ENCODE results near the gene ZRANB3.
"Not testable (repeated sequence)": the region's sequence is repeated elsewhere in the genome, so short reads cannot be mapped to it uniquely, and the experiment has no call there.

The ZRANB3 gene

GRCh38 chr2:135512099-135512498 lies 18.9 kb downstream of the ZRANB3 start:
- Histone ChIP-seq H3K27ac (ENCODE audit: low read depth, low read length, poor library complexity, severe bottlenecking) (no peak overlapping the region), H4K20me1 (ENCODE audit: insufficient read depth, low read length) (no peaks in the 10 kb centered on the region), H2AFZ (ENCODE audit: low read length) (no peak overlapping the region), H3K9me2 (ENCODE audit: low read depth, low read length) (no peaks in the 10 kb centered on the region), H3K27me3 (ENCODE audit: insufficient read depth, low read length) (no peaks in the 10 kb centered on the region), H3K9me3 (ENCODE audit: low read length) (no peaks in the 10 kb centered on the region), H3K79me2 (ENCODE audit: insufficient read depth, low read length) (peaks cover 3% of the 10 kb centered on the region; the same call in 1 of the 2 replicates), H3K36me3 (ENCODE audit: insufficient read depth, low read length) (peaks cover 10% of the 10 kb centered on the region; the same call in 1 of the 2 replicates), H3K4me1 (ENCODE audit: insufficient read depth, low read length, severe bottlenecking) (no peaks in the 10 kb centered on the region), H3K4me2 (ENCODE audit: low read length) (no peak overlapping the region), H3K9ac (ENCODE audit: low read length) (no peak overlapping the region), H3K4me3 (ENCODE audit: low read depth, low read length, poor library complexity, severe bottlenecking) (no peak overlapping the region), H3F3A (ENCODE audit: insufficient read depth, low read length) (no peaks in the 10 kb centered on the region)
- TF ChIP-seq, protein P1, sequence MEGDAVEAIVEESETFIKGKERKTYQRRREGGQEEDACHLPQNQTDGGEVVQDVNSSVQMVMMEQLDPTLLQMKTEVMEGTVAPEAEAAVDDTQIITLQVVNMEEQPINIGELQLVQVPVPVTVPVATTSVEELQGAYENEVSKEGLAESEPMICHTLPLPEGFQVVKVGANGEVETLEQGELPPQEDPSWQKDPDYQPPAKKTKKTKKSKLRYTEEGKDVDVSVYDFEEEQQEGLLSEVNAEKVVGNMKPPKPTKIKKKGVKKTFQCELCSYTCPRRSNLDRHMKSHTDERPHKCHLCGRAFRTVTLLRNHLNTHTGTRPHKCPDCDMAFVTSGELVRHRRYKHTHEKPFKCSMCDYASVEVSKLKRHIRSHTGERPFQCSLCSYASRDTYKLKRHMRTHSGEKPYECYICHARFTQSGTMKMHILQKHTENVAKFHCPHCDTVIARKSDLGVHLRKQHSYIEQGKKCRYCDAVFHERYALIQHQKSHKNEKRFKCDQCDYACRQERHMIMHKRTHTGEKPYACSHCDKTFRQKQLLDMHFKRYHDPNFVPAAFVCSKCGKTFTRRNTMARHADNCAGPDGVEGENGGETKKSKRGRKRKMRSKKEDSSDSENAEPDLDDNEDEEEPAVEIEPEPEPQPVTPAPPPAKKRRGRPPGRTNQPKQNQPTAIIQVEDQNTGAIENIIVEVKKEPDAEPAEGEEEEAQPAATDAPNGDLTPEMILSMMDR (IDR thresholded peaks at IDR 0.05; ENCODE audit: low read length): no peak
- no peak for TF ChIP-seq EZH2 (IDR thresholded peaks at IDR 0.05; ENCODE audit: borderline replicate concordance, low read length)

DNA sequence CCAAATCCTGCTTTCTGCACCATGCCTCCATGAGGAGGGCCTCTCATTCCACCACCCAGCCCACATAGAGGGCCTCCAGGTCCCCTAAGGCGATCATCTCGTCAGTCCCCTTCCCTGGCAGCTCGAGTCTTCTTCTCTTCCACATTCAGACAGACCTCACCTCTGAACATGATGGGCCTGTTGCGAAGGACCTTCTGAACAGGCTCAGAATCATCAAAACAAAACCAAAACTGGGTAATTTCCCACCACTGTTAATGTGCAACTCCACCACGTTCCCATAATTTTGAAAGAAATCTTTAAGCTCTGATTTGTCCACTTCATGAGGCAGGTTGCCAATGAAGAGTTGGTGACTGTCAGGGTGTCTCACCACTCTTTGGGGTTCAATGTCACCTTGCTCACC lies 20.4 kb downstream of the ZRANB3 start:
- H3K4me3 ChIP-seq (ENCODE audit: low read depth, low read length, poor library complexity, severe bottlenecking): no peak overlapping the region
- H4K20me1 ChIP-seq (ENCODE audit: insufficient read depth, low read length): no peaks in the 10 kb centered on the region
- H3K4me2 ChIP-seq (ENCODE audit: low read length): no peak overlapping the region
- no peak overlapping the region for H3K9ac ChIP-seq (ENCODE audit: low read length)
- H3K27me3 ChIP-seq (ENCODE audit: insufficient read depth, low read length): no peaks in the 10 kb centered on the region
- no peaks in the 10 kb centered on the region for H3K9me3 ChIP-seq (ENCODE audit: low read length)
- no peak overlapping the region for H2AFZ ChIP-seq (ENCODE audit: low read length)
- peaks cover 3% of the 10 kb centered on the region; the same call in 1 of the 2 replicates for H3K79me2 ChIP-seq (ENCODE audit: insufficient read depth, low read length)
- no peaks in the 10 kb centered on the region for H3F3A ChIP-seq (ENCODE audit: insufficient read depth, low read length)
- no peaks in the 10 kb centered on the region for H3K4me1 ChIP-seq (ENCODE audit: insufficient read depth, low read length, severe bottlenecking)
- TF ChIP-seq EZH2 (IDR thresholded peaks at IDR 0.05; ENCODE audit: borderline replicate concordance, low read length): no peak
- TF ChIP-seq, protein P1 (IDR thresholded peaks at IDR 0.05; ENCODE audit: low read length): no peak
- H3K36me3 ChIP-seq (ENCODE audit: insufficient read depth, low read length): peaks cover 9% of the 10 kb centered on the region; the same call in 1 of the 2 replicates
- no peak overlapping the region for H3K27ac ChIP-seq (ENCODE audit: low read depth, low read length, poor library complexity, severe bottlenecking)
- no peaks in the 10 kb centered on the region for H3K9me2 ChIP-seq (ENCODE audit: low read depth, low read length)

DNA sequence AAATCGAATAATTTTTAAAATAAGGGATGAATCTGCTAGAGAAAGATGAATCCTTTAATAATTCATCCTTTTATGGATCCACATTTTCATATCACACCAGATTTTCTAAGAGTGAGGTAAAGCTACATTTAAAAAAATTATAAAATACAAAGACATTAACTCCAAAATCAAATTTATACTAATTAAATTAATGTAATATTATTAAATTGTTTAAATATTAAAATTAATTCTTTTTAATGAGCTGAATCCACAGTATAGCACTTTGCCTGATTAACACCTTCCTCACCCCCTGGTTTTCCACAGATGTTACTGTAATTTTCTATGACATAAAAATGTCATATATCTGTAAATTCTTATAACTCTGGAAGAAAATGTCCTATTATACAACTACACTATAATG lies 26.2 kb downstream of the ZRANB3 start:
- Histone ChIP-seq H3K9ac (ENCODE audit: low read length) (no peak overlapping the region), H3K4me3 (ENCODE audit: low read depth, low read length, poor library complexity, severe bottlenecking) (no peak overlapping the region), H2AFZ (ENCODE audit: low read length) (no peak overlapping the region), H3K79me2 (ENCODE audit: insufficient read depth, low read length) (no peaks in the 10 kb centered on the region), H3K27me3 (ENCODE audit: insufficient read depth, low read length) (no peaks in the 10 kb centered on the region), H4K20me1 (ENCODE audit: insufficient read depth, low read length) (no peaks in the 10 kb centered on the region), H3K4me1 (ENCODE audit: insufficient read depth, low read length, severe bottlenecking) (no peaks in the 10 kb centered on the region), H3K4me2 (ENCODE audit: low read length) (no peak overlapping the region), H3K9me3 (ENCODE audit: low read length) (no peaks in the 10 kb centered on the region), H3F3A (ENCODE audit: insufficient read depth, low read length) (no peaks in the 10 kb centered on the region), H3K27ac (ENCODE audit: low read depth, low read length, poor library complexity, severe bottlenecking) (no peak overlapping the region), H3K9me2 (ENCODE audit: low read depth, low read length) (no peaks in the 10 kb centered on the region), H3K36me3 (ENCODE audit: insufficient read depth, low read length) (peaks cover 44% of the 10 kb centered on the region)
- TF ChIP-seq EZH2 (IDR thresholded peaks at IDR 0.05; ENCODE audit: borderline replicate concordance, low read length): no peak
- TF ChIP-seq, protein P1 (IDR thresholded peaks at IDR 0.05; ENCODE audit: low read length): no peak

DNA sequence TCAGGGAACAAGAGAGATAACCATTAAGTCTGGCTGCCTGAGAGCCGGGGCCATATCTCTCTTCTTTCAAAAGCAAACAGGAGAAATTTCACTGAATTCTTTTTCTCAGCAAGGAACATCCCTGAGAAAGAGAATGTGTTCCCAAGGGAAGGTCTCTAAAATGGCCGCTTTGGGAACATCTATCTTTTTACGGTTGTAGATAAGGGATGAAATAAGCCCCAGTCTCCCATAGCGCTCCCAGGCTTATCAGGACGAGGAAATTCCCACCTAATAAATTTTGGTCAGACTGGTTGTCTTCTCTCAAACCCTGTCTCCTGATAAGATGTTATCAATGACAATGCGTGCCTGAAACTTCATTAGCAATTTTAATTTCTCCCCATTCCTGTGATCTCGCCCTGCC lies 32.4 kb downstream of the ZRANB3 start:
- H3K9ac ChIP-seq (ENCODE audit: low read length); H3K4me3 ChIP-seq (ENCODE audit: low read depth, low read length, poor library complexity, severe bottlenecking); H2AFZ ChIP-seq (ENCODE audit: low read length); H4K20me1 ChIP-seq (ENCODE audit: insufficient read depth, low read length); H3K4me1 ChIP-seq (ENCODE audit: insufficient read depth, low read length, severe bottlenecking); H3F3A ChIP-seq (ENCODE audit: insufficient read depth, low read length); H3K79me2 ChIP-seq (ENCODE audit: insufficient read depth, low read length); H3K9me2 ChIP-seq (ENCODE audit: low read depth, low read length); H3K4me2 ChIP-seq (ENCODE audit: low read length); H3K27ac ChIP-seq (ENCODE audit: low read depth, low read length, poor library complexity, severe bottlenecking); H3K9me3 ChIP-seq (ENCODE audit: low read length); H3K27me3 ChIP-seq (ENCODE audit: insufficient read depth, low read length): not testable (repeated sequence)
- H3K36me3 ChIP-seq (ENCODE audit: insufficient read depth, low read length): peaks cover 46% of the 10 kb centered on the region

All from OCI-LY1 (cell line).